CD4-positive, alpha-beta T cell treated with Interleukin-21 for 1 hour (primary cell): ENCODE measurements around the gene ARHGAP9.

Source experiments
- DNase-seq: peaks from one replicate; pipeline ENCODE4 v3.0.0-alpha.2; 2020

The ARHGAP9 gene

GRCh38 chr12:57490126-57490525 is 10.5 kb upstream of the ARHGAP9 start:
- DNase-seq: no peak

DNA sequence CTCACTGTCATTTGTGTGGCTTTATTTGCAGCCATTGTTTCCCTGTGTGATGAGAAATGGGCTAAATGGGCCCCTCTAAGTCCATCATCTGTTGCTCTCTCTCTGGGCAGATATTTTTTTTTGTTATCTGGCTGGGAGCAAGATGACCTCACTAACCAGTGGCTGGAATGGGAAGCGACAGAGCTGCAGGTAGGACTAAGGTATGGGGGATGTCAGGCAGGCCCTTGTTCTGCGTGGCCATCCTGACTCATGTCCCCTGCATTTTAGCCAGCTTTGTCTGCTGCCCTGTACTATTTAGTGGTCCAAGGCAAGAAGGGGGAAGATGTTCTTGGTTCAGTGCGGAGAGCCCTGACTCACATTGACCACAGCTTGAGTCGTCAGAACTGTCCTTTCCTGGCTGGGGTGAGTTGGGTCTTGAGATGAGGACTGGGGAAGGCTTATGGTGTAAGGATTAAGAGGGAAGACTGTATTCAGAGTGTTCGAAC is 9.5 kb upstream of the ARHGAP9 start:
- DNase-seq: no peak

GRCh38 chr12:57488402-57489156 is 8.9 kb upstream of the ARHGAP9 start:
- no peak for DNase-seq

DNA sequence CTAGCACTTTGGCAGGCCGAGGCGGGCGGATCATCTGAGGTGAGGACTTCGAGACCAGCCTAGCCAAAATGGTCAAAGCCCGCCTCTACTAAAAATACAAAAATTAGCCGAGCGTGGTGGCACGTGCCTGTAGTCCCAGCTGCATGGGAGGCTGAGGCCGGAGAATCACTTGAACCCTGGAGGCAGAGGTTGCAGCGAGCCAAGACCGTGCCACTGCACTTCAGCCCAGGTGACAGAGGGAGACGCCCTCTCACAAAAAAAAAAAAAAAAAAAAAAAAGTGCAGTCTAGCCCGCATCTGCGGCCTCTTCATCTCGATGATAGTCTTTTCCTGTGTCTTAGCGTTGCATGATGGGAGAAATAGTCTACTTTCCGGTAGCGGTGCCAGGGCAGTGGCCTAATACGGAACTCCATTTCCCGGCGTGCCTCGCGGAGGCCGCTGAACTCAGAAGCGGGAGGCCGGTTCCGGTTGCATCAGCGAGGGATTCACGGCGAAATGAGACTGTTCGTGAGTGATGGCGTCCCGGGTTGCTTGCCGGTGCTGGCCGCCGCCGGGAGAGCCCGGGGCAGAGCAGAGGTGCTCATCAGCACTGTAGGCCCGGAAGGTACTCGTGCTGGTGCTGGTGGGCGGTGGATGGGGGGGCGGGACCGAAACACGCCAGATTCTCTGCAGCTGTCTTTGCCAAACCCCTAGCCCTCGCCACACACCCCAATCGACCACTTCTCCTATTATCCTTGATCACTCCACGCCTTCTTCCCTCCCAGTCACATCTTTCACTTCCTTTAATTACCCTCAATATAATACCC is 8.1 kb upstream of the ARHGAP9 start, which contains the start of gene MARS1:
Gene MARS1, plus strand, starts transcription at position 472 of the 805 bp plus-strand sequence. Its CDS starts 23 bp downstream, at position 495.
- DNase-seq: peak; percentile 96

DNA sequence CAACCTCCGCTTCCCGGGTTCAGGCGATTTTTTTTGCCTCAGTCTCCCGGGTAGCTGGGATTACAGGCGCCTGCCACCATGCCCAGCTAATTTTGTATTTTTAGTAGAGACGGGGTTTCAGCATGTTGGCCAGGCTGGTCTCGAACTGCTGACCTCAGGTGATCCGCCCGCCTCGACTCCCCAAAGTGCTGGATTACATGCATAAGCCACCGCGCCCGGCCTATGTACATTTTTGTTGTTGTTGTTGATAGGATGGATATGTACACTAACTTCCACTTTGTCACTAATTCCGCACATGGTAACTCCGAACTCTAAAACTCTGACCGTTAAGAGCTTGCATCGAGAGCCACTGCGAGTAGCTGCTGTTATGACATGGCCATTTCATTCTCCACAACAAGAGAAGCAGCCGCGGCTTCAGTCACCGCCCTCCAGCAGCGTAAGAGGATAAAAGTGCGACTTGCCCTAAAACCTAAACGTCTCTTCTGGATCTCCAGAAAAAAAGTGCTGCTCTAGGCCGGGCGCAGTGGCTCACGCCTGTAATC is 7.5 kb upstream of the ARHGAP9 start:
- no peak for DNase-seq

DNA sequence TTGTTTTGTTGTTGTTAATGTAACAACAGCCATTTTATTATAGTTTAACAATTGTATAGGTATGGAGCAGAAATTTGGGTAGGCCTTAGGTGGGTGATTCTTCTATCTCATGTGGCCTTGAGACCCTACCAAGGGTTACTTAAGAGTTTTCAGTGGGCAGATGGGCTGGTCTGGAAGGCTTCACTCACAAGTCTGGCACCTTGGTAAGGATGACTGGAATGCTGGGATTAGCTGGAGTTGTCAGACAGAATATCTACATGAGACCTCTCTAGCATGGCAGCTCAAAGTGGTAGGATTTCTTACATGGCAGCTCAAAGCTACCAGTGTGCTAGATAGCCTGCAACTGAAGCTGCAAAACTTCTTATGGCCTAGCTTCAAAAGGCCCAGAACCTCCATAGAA is 6.0 kb upstream of the ARHGAP9 start:
- no peak for DNase-seq

GRCh38 chr12:57483466-57483865 is 3.8 kb upstream of the ARHGAP9 start:
- DNase-seq: no peak

GRCh38 chr12:57481671-57482070 is 2.0 kb upstream of the ARHGAP9 start:
- DNase-seq: no peak

GRCh38 chr12:57479043-57479375 is 657 bp downstream of the ARHGAP9 start:
- DNase-seq: no peak

- DNase-seq: peak; percentile 79
Measured at GRCh38 chr12:57477710-57478681, 1.7 kb downstream of the ARHGAP9 start.

GRCh38 chr12:57476993-57477709 is 2.5 kb downstream of the ARHGAP9 start:
- peak; percentile 39 for DNase-seq

DNA sequence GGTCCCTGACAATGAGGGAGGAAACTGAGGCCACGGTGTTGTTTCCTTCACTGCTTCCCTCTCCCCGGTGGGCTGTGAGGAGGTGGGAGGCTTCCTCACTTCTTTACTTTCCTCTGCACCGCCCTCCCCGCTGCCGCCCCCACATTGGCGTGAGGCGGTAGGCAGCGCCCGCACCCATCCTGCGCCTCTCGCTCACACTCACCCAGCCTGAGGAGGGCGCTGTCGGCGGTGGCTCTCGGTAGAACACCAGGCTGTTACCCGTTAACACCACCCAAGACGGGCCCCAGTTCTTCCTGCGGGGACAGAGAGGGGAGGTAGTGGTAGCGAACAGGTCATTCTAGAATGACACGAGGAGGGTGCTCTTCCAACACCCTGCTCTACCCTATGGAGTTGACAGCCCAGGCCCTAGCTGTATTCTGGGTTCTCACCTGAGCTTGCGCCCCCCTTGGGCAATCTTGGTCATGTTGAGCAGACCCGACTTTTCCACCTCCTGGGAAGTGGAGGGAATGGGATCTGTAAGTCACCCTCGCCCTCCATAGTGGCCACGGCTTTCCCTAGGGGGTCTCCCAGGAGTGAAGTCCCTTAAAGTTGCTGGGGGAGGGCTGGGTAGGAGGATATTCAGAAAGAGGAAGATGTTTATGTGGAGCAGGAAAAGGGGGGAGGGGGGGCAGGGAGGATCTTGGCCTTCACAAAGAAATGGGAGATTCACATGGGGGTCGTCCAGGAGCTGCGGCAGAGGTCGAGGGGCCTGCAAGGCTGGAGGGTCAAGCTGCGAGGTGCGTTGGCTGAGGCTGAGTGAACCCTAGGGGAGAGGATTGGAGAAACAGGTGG is 3.3 kb downstream of the ARHGAP9 start:
- DNase-seq: peak; percentile 80

- no peak for DNase-seq
Measured at GRCh38 chr12:57475271-57476161, 4.2 kb downstream of the ARHGAP9 start.

DNA sequence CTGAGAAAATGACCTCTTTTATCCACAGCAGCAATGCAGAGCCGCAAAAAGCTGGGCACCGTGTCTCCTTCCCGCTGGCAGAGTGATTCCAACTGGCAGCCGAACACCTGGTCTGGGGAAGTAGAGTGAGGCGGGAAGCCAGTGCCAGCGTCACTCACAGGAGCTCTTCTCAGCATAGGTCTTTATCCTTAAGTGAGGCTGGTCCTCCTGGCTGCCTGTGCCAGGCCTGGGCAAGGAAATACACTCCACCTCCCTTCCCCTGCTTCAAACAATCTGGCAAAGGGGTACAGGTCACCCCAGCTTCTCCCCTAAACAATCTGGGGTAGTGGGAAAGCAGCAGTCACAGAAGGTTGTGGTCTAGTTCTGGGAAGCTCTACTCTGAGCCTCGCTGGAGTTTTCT is 4.8 kb downstream of the ARHGAP9 start:
- DNase-seq: no peak

- DNase-seq: no peak
Measured at GRCh38 chr12:57474430-57474829, 5.2 kb downstream of the ARHGAP9 start.

DNA sequence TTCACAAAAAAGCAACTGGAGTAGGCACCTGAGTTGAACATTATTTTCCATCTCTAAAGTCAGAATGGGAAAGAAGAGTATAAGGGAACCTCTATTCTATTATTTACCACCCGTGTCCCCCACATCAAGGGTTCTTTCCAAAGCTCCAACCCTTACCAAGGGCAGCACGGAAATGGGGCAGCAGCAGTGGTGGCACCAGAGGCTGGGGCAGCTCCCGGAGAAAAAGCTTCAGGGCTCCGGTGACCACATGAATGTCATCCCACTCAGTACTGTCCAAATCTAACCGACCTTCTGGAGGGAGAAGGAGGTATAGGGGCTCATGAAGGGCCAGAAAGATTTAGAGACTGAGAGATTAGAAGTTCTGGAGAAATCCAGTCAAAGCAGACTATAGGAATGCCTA is 5.8 kb downstream of the ARHGAP9 start:
- no peak for DNase-seq

DNA sequence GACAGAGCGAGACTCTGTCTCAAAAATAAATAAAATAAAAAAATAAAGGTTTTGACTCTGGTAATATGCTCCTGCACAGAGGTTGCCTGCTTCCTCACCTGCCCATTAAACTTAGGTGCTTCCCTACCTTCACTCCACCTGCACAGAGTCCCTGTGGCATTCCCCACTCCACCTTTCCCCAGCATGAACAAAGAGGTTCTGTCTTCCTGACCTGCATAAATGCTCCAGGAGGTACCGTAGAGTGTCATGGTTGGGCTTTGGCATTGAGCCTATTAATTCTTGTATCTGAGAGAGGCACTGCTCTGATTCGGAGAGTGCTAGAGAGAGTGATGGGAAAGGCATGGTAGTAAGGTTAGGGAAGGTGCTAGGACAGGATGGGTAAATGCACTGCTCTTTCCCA is 6.3 kb downstream of the ARHGAP9 start:
- DNase-seq: no peak

GRCh38 chr12:57472391-57472790 is 7.3 kb downstream of the ARHGAP9 start:
- no peak for DNase-seq

- no peak for DNase-seq
Measured at GRCh38 chr12:57471661-57472060, 8.0 kb downstream of the ARHGAP9 start.
